ENCODE measurements around the gene SCRT2.

GRCh38 chr20:622161-622560, 53.4 kb downstream of the SCRT2 start:
- TF ChIP-seq CTCF (conservative IDR thresholded peaks at IDR 0.05; ENCODE audit: low read depth, low read length) (no peak), MAFK (IDR thresholded peaks at IDR 0.05; ENCODE audit: low read depth, low read length) (no peak), CEBPB (IDR thresholded peaks at IDR 0.05; ENCODE audit: low read depth, low read length) (no peak), POLR2A (IDR thresholded peaks at IDR 0.05; ENCODE audit: low read depth, low read length) (no peak), MAZ (IDR thresholded peaks at IDR 0.05; ENCODE audit: borderline replicate concordance, low read depth, low read length) (no peak), RAD21 (IDR thresholded peaks at IDR 0.05; ENCODE audit: low read length) (no peak), USF2 (IDR thresholded peaks at IDR 0.05; ENCODE audit: low read depth, low read length) (no peak), BHLHE40 (IDR thresholded peaks at IDR 0.05; ENCODE audit: low read depth, low read length) (no peak), FOS (IDR thresholded peaks at IDR 0.05; ENCODE audit: low read depth, low read length) (no peak)
